Adipocyte (in vitro differentiated cells): ENCODE results near the gene STAT2.
A peak's percentile ranks its signal among the peaks of the same experiment; 100 is the strongest.
"Not testable (repeated sequence)": the region's sequence is repeated elsewhere in the genome, so short reads cannot be mapped to it uniquely, and the experiment has no call there.

Experiments
- DNase-seq: peaks from one replicate; pipeline ENCODE4 v3.0.0-alpha.2; 2015; ENCODE audit warnings: low read depth
- H3K27me3 ChIP-seq: replicated peaks from 2 replicates; pipeline ENCODE4 v1.7.0; 2013; ENCODE audit warnings: mild to moderate bottlenecking, low read length, moderate library complexity; ENCODE audit not compliant: control insufficient read depth, insufficient read depth
- H3K36me3 ChIP-seq: 2 replicates; pipeline ENCODE4 v1.7.0; 2013; ENCODE audit warnings: low read length, mild to moderate bottlenecking, moderate library complexity; ENCODE audit not compliant: control insufficient read depth, insufficient read depth, severe bottlenecking
- H3K4me1 ChIP-seq: 2 replicates; pipeline ENCODE4 v1.7.0; 2013; ENCODE audit warnings: mild to moderate bottlenecking, low read length, moderate library complexity; ENCODE audit not compliant: control insufficient read depth, insufficient read depth
- H3K4me3 ChIP-seq: 2 replicates; pipeline ENCODE4 v1.7.0; 2013; ENCODE audit warnings: mild to moderate bottlenecking, low read length, moderate library complexity
- H3K9ac ChIP-seq: 2 replicates; pipeline ENCODE4 v1.7.0; 2013; ENCODE audit warnings: mild to moderate bottlenecking, low read length, moderate library complexity
- H3K9me3 ChIP-seq: 2 replicates; pipeline ENCODE4 v1.7.0; 2013; ENCODE audit warnings: mild to moderate bottlenecking, low read length, moderate library complexity; ENCODE audit not compliant: control insufficient read depth

The STAT2 gene

DNA sequence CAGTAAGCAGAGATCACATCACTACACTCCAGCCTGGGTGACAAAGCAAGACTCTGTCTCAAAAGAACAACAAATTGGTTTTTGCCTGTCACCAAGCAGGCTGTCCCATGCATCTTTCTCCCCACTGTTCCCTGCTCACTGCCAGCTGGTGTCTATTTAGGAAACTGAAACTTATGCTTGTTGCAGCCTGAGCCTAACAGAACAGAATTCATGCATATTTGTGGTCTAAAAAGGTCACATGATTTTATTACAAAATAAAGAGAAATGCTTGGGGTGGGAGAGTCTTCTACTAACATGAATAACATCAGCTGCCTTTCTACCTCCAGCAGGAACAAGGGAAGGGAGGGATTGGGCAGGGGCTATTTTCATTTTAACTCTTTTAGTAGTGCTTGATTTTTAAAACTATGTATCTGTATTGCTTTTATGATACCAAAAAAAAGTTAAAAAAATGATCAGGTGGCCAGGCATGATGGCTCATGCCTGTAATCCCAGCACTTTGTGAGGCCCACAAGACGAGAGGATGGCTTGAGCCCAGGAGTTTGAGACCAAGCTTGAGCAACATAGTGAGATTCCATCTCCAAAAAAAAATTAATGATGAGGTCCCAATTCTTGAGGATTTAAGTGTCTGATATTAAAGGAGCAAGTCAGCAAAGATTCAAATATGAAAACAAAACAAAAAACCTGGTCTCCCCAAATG is 923 bp downstream of the STAT2 start:
- DNase-seq, result peak; percentile 95
- Histone ChIP-seq H3K4me3 (peak overlapping the region; percentile 99), H3K4me1 (peaks cover 16% of the 10 kb centered on the region), H3K36me3 (peaks cover 32% of the 10 kb centered on the region), H3K9ac (peak overlapping the region; percentile 100), H3K9me3 (no peaks in the 10 kb centered on the region), H3K27me3 (no peaks in the 10 kb centered on the region)

DNA sequence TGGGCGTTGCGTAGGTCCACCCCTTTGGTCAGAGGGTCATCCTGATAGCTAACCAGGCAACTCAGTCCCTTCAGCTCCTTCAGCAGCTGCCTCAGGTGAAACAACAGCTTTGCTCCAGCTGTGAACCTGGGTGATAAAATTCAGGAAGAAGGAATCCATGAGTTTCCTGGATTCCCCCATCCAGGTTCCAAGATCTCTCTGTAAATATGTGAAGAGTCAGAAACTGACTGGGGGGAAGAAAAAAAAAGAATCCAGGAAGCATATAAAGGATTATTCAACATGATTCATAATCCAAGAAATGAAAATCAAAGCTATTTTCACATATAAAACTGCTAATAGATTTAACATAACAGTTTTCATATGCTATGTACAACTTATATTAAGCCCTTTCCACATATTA is 8.6 kb downstream of the STAT2 start:
- Histone ChIP-seq H3K36me3 (peaks cover 97% of the 10 kb centered on the region), H3K4me3 (no peak overlapping the region), H3K9me3 (no peaks in the 10 kb centered on the region), H3K4me1 (no peaks in the 10 kb centered on the region), H3K27me3 (no peaks in the 10 kb centered on the region), H3K9ac (no peak overlapping the region)
- no peak for DNase-seq

GRCh38 chr12:56350662-56351061 is 9.2 kb downstream of the STAT2 start:
- Histone ChIP-seq H3K27me3 (no peaks in the 10 kb centered on the region), H3K4me3 (no peak overlapping the region), H3K9ac (no peak overlapping the region), H3K9me3 (no peaks in the 10 kb centered on the region), H3K4me1 (no peaks in the 10 kb centered on the region), H3K36me3 (peaks cover 97% of the 10 kb centered on the region)
- no peak for DNase-seq

- Histone ChIP-seq H3K9ac (peak overlapping the region; percentile 19), H3K27me3 (no peaks in the 10 kb centered on the region), H3K4me3 (no peak overlapping the region), H3K9me3 (no peaks in the 10 kb centered on the region), H3K36me3 (peaks cover 92% of the 10 kb centered on the region), H3K4me1 (no peaks in the 10 kb centered on the region)
- no peak for DNase-seq
These were observed 11.1 kb downstream of the STAT2 start for GRCh38 chr12:56348776-56349175.

DNA sequence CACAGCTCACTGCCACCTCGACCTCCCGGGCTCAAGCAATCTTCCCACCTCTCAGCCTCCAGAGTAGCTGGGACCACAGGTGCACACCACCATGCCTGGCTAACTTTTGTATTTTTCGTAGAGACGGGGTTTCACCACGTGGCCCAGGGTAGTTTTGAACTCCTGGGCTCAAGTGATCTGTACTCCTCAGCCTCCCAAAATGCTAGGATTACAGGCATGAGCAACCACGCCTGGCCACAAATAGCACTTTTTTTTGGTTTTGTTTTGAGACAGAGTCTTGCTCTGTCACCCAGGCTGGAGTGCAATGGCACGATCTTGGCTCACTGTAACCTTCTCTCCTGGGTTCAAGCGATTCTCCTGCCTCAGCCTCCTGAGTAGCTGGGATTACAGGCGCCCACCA is 12.7 kb downstream of the STAT2 start:
- H3K9me3 ChIP-seq, DNase-seq: not testable (repeated sequence)
- peaks cover 93% of the 10 kb centered on the region for H3K36me3 ChIP-seq

DNA sequence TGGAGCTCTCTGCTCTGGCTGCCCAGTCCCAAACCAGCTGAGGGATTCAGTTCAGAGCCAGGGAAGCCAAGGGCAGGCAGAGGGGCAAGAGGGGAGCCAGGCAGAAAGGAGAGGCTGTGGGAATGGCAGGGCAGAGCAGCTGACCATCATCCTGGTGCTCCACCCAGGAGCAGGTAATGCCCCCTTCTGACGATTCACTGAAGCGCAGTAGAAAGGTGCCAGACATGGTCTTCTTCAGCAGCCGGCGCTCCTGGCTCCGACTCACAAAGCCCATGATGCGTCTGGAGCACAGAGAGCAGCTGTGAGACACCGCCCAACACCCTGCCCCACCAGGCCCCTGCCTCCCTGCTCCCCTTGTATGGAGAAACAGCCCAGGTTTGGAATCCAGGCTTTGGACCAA is 13.2 kb downstream of the STAT2 start:
- Histone ChIP-seq H3K4me1 (no peaks in the 10 kb centered on the region), H3K9ac (no peak overlapping the region), H3K9me3 (no peaks in the 10 kb centered on the region), H3K4me3 (no peak overlapping the region), H3K36me3 (peaks cover 93% of the 10 kb centered on the region), H3K27me3 (no peaks in the 10 kb centered on the region)
- no peak for DNase-seq

More for the DNA sequence above, 12.7 kb downstream of the STAT2 start:
- H3K4me3 ChIP-seq, H3K27me3 ChIP-seq, H3K4me1 ChIP-seq, H3K9ac ChIP-seq: not testable (repeated sequence)

- DNase-seq, H3K9me3 ChIP-seq, H3K27me3 ChIP-seq, H3K4me1 ChIP-seq, H3K9ac ChIP-seq, H3K4me3 ChIP-seq: not testable (repeated sequence)
- H3K36me3 ChIP-seq, result peaks cover 57% of the 10 kb centered on the region
These were observed 17.6 kb downstream of the STAT2 start for GRCh38 chr12:56342290-56342689.

- H3K36me3 ChIP-seq, result peaks cover 50% of the 10 kb centered on the region
- no peaks in the 10 kb centered on the region for H3K27me3 ChIP-seq
- no peak for DNase-seq
- H3K4me1 ChIP-seq, result no peaks in the 10 kb centered on the region
- H3K9me3 ChIP-seq, result no peaks in the 10 kb centered on the region
- H3K4me3 ChIP-seq, result no peak overlapping the region
- H3K9ac ChIP-seq, result no peak overlapping the region
These were observed 18.3 kb downstream of the STAT2 start for GRCh38 chr12:56341616-56342015.

DNA sequence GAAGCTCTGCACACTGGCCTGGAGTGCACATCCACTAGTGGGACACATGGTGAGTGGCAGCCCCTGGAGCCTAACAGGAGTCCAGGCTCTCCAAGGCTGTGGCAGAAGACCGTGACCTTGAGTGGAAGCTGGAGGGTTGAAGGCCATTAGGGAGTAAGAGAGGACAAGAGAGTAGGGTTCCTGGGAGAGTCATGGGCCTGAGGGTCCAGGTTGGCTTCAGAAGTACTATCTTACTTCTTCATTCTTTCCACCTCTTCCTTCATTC is 20.8 kb downstream of the STAT2 start:
- no peaks in the 10 kb centered on the region for H3K27me3 ChIP-seq
- no peak overlapping the region for H3K4me3 ChIP-seq
- peaks cover 5% of the 10 kb centered on the region for H3K4me1 ChIP-seq
- H3K9me3 ChIP-seq, result no peaks in the 10 kb centered on the region
- peaks cover 31% of the 10 kb centered on the region for H3K36me3 ChIP-seq
- DNase-seq, result no peak
- H3K9ac ChIP-seq, result no peak overlapping the region

DNA sequence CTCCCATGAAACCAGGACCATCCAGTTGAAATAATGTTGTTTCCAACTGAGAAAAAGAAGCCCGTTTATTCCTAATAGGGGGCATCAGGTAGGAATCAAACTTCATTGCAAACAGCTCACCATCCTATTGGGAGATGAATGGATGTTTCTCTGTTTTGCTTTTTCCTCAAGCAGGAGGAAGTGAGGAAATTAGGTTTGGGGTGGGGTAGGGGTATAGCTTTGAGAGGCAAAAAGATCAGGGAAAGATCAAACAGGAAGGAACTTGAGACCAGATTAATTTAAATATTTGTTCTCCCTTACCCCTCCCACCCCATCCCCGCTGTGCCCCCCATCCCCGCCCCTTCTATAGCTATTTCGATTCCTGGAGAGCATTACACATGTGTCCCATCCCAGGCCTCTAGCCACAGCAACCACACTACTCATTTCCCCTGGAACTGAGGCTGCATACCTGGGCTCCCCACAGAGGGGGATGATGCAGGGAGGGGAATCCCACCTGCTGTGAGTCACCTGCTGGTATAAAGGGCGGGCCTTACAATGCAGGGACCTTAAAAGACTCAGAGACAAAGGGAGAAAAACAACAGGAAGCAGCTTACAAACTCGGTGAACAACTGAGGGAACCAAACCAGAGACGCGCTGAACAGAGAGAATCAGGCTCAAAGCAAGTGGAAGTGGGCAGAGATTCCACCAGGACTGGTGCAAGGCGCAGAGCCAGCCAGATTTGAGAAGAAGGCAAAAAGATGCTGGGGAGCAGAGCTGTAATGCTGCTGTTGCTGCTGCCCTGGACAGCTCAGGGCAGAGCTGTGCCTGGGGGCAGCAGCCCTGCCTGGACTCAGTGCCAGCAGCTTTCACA is 21.4 kb downstream of the STAT2 start, which contains the start of gene IL23A:
Gene IL23A, plus strand, starts transcription at position 577 of the 850 bp plus-strand sequence. Its CDS starts 161 bp downstream, at position 738.
- no peak for DNase-seq

DNA sequence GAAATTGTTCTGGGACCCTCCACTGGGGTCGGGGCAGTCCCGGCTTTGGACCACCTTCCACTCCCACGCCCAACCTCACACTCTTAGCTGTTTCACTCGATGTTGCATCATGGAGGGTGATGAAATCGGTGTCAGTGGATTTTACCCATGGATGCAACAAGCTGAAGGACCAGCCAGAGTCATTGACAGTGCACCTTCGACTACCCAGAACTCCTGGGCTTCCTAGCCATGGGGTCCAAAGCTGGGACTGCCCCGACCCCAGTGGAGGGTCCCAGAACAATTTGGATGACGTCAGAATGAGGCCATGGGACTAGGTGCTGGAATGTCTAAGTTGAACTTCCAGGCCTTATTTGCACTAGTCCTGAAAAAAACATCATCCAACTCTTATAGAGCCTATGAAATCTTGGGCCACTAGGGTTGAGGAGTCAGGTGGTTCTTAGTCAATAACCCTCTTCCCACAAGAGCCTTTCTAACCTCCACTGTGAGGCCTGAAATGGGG is 22.1 kb downstream of the STAT2 start:
- Histone ChIP-seq H3K9ac (no peak overlapping the region), H3K4me1 (peaks cover 12% of the 10 kb centered on the region), H3K4me3 (no peak overlapping the region), H3K27me3 (no peaks in the 10 kb centered on the region), H3K9me3 (no peaks in the 10 kb centered on the region), H3K36me3 (peaks cover 18% of the 10 kb centered on the region)
- DNase-seq, result no peak

More for the DNA sequence above, 21.4 kb downstream of the STAT2 start, which contains the start of gene IL23A:
- Histone ChIP-seq H3K9me3 (no peaks in the 10 kb centered on the region), H3K4me3 (no peak within 1 kb of the TSS), H3K27me3 (no peaks in the 10 kb centered on the region), H3K4me1 (peaks cover 5% of the 10 kb centered on the region), H3K36me3 (peaks cover 25% of the 10 kb centered on the region), H3K9ac (no peak within 1 kb of the TSS)
